GM19023 (cell line): Measurements from ENCODE around the gene CACNA2D3.

Source experiments
- ATAC-seq: cut with Tn5 transposase; IDR thresholded peaks from one replicate; pipeline ENCODE4 v1.9.1; 2021; ENCODE audit warnings: mild to moderate bottlenecking, moderate library complexity; ENCODE audit not compliant: unreplicated experiment

CACNA2D3 gene

DNA sequence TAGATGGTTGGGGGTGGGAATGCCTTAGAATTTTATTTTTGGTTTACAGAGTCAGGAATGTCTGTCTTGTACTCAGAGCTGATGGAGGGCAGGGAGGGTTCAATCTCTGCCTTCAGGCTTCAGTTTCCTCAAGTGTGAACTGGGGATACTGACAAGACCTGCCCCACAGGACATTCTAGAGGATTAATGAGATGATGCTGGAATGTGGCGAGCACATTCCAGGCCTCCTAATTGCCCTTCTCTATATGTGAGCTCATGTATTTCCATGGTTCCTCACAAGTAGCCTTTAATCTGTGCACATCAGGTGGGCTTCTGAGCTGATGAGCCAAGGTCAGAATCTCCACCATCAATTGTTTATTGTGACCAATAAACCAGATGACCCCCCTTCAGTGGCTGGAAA, 90.4 kb downstream of the CACNA2D3 start:
- no peak for ATAC-seq

DNA sequence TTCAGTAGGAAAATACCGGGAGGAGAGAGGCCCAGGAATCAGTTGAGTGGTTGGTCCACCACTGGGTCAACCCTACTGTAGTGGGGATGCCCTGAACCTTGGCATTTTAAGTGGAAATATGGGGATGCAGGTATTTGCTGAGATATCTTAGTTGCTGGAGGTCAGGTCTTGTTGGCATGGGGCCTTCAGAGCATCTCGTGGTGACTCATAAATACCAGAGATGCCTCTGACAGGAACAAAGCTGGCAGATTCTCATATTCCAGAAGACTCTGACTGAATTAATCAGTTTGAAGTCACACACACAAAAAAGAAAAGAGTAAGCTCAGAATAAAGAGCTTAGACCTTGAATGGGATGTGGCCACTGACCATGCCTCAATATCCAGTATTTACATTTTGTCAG, 91.6 kb downstream of the CACNA2D3 start:
- ATAC-seq = no peak

DNA sequence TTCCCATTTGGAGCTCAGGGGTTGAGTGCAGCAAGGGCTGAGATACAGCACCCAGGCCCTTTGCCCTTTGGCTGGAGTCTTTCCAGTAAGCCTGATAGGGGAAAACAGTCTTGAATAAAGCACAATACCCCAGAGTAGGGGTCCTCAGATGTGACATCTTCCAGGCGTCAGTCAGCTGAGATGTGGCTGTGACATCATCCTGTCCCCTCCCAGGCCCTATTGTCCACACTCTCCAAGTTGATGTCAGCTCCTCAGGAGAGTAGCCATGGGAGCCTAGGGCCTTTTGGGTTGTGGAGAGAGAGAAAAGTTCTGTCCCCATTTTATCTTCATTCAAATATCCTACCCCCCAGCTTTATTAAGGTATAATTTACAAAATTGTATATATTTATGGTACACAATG, 92.5 kb downstream of the CACNA2D3 start:
- no peak for ATAC-seq

DNA sequence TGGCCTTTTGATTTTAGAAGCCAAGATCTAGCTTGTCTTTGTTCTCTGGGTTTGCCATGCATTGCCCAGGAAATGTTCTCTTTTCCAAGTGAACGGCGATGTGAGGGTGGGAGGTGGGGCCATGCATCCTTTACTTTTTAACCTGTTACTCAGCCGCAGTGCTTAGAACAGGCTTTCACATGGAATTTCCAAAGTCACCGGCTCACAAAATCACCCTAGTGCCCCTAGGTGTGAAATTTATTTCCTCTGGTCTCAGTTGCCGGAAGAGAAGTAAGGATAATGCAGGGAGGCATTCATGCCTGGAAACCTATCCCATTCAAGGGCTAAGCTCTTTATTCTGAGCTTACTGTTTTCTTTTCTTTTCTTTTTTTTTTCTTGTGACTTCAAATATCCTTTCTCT, 93.2 kb downstream of the CACNA2D3 start:
- ATAC-seq = no peak

DNA sequence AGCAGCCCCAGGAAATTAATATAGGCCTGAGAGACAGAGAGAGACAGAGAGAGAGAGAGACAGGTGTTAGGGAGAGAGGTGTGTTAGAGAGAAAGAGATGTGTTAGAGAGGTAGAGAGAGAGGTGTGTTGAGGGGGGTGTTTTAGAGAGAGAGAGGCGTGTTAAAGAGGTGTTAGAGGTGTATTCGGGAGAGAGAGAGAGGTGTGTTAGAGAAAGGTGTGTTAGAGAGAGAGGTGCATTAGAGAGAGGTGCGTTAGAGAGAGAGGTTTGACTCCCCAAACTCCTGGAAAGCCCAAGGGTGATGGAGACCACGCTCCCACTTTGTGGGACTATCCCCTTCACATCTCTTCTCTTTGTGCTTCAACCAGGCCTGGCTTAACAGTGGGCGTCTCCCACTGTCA, 95.5 kb downstream of the CACNA2D3 start:
- no peak for ATAC-seq

DNA sequence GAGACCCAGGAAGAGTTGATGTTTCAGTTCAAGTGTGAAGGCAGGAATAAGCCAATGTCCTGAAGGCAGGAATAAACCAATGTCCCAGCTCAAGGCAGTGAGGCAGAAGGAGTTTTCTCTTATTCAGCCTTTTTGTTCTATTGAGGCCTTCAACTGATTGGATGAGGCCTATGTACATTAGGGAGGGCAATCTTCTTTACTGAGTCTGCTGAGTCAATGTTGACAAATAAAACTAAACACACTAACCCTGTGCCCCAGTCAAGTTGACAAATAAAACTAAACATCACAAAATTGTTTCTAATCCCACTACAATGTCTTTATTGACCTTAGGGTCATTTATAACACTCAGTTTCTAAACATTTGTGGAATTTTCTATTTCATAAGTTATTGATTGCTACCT, 100.0 kb downstream of the CACNA2D3 start:
- no peak for ATAC-seq

DNA sequence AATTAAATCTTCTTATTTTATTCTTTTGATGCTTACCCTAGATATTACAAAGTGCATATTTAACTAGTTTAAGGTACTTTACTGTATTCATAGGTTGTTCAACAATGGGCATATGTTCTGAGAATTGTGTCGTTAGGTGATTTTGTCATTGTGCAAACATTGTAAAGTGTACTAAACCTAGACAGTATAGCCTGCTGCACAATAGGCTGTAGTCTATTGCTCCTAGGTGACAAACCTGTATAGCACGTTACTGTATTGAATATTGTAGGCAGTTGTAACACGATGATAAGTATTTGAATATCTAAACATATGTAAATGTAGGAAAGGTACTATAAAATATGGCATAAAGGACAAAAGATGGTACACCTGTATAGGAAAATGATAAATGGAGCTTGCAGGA, 100.7 kb downstream of the CACNA2D3 start:
- ATAC-seq = no peak

DNA sequence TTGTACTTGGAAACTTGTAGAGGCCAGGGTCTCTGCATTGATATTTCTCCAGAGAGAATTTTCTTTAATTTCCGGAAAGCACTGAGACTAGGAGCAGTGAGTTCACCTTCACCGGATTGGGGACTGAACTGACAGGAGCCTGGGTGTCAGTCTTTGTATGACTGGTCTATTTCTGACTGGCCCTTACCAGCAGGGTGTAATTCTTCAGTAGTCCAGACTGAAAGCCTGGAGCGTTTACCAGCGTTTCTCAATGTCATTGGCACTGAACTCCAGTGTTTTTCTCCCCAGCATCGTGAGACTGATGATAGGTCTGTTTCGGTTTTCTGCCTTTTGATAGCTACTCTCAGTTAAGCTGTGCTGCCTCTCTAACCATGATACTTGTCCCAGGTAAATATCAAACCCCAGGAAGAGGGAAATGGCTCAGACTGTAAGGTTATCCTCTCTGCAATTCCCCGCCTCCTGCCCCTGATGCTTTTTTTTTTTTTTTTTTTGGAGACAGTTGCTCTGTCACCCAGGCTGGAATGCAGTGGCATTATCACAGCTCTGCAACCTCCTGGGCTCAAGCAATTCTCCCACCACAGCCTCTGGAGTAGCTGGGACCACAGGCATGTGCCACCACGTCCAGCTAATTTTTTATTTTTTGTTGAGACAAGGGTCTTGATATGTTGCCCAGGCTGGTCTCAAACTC, 103.6 kb downstream of the CACNA2D3 start:
- no peak for ATAC-seq

DNA sequence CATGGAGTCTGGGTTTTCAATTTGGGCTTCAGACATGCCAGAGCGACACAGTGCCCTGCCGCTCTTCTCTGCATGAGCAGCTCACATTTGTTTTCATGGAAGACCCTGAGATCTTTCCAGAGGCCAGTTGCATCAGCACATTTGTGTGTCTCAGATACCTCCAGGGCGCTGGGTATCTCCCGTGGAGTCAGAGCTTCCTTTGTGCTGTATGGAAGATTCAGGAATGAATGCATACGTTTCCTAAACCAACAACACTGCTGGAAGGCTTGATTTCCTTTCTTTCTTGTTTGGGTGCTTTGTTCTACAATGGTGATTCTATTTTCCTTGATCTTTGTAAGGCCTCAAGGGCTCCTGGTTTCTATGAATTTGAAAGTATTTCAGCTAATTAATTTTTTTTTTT, 106.5 kb downstream of the CACNA2D3 start:
- no peak for ATAC-seq

DNA sequence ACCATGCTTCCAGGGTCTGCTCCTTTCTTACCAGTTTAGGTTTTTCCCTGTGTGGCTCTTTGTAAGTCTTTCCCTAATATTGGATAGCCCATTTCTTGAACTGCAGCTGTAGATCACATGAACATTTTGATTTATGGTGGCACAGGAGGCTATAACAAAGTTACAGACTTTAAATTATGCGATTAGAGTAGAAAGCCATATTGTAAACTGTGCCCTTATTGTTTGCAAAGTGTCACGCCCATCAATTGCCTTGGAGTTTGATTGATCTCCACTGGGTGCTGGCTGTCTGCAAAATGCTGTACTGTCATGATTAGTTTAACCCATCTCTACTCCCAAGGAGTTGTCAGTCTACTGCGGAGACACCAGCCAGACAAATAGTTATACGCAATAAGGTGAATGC, 110.3 kb downstream of the CACNA2D3 start:
- no peak for ATAC-seq

DNA sequence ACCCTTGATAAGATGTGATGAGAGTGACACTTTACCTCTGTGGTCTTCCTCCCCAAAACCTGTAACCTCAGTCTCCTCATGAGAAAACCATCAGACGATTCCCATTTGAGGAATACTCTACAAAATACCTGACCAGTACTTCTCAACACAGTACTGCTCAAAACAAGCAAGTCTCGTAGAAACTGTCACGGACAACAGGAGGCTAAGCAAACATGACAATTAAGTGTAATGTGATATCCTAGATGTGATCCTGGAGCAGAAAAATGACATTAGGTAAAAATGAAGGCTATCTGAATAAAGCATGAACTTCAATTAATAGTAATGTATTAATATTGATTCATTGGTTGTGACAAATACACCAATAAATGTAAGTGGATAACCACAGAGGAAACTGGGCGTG, 113.6 kb downstream of the CACNA2D3 start:
- ATAC-seq = no peak

DNA sequence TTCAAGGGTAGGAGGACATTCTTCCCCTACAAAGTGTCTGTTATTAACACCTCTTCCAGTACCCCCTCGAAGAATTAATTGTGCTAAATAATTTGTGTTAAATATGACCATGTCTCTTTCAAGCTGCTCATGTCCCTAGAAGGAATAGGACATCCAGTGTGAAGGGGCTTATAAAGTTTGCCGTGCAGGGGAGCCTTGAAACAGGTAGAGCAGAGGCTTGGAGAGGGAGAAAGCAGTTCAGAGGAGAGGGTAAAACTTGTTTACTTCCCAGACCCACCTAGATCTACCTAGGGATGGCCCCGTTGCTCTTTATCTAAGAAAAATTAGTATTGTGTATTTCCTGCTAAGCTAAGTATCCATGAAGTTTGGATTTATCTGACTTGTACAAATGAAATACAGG, 114.8 kb downstream of the CACNA2D3 start:
- no peak for ATAC-seq

DNA sequence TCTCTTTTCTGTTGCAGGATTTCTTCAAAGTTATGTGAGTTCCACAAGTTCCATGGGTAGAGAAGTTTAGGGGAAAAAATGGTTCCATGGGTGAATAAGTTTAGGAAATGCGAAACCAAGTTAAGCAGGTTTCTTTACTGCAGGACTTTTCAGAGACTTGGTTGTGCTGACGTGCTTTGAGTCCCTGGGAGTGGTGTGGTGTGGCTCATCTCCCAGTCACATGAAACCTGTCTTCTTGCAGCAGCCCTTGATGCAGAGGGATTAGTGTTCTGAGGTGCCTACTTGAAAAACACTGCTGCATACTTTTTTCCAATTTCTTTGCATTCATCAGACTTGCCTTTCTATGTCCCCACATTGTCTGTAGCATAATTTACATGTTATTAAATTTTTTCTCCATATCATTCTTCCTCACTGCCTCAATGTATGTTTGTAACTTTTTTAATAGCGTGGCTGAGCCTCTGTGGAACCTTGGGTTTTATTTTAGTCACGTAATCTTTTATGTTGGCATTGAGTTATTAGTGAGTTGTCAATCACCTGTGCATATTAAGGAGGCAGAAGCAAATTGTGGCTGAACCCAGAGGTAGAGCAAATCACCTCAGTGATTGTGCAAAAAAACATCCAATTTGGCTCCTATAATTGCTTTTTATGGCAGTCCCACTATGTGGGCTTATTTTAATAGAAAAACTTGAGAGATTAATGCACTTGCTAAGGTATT, 115.6 kb downstream of the CACNA2D3 start:
- ATAC-seq = no peak

DNA sequence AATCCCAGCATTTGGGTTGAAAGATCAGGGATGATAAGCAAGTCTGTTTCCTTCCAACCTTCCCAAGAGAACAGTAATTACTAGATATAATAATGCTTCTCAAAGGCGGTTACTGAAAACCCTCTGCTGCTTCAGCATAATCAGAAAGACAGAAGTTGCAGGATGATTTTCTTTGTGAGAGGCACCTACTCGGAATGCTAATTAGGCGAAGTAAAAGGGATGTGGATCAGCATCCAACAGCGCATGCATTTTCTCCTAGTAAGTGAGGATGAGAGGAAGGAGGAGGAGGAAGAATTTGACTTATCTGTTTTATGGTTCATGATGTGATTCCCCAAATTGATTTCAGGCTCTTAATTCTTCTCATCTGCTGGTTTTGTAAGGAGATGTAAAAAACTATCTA, 118.0 kb downstream of the CACNA2D3 start:
- no peak for ATAC-seq

DNA sequence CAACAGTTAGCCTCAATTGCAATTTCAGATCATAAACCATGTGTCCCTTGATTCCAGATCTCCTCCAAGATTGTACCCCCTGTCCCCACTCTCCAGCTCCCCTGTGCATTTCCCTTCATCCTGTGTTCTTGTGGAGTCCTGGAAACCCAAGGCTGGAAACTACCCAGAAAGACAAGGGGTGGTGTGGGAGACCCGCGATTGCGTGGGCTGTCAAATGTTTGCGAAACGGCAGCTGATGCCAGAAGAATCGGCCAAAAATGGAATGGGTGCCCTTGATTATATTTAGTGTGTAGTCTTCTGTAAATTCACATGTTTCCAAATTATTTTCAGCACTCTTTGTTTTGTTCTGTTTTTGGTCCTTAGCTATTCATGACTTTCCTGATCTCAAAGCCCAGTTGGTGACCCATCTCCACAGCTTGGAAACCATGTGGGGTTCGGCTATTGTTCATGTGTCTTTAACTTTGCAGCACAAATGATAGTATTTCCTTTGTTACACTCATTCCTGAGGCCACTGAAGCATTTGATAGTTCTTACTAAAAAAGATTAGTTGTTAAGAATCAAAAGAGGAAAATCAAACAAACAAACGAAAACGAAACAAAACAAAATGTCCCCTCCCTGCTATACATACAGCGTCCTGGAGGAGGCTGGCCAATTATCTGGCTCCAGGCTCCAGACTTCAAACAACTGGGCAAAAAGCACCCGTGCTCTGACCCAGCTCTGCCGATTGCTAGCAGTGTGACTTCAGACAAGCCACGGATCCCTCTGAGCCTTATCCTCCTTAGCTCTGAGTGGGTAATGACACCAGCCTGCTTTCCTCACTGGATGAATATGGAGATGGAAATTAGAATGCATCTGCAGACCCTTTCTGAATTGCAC, 120.9 kb downstream of the CACNA2D3 start:
- no peak for ATAC-seq

DNA sequence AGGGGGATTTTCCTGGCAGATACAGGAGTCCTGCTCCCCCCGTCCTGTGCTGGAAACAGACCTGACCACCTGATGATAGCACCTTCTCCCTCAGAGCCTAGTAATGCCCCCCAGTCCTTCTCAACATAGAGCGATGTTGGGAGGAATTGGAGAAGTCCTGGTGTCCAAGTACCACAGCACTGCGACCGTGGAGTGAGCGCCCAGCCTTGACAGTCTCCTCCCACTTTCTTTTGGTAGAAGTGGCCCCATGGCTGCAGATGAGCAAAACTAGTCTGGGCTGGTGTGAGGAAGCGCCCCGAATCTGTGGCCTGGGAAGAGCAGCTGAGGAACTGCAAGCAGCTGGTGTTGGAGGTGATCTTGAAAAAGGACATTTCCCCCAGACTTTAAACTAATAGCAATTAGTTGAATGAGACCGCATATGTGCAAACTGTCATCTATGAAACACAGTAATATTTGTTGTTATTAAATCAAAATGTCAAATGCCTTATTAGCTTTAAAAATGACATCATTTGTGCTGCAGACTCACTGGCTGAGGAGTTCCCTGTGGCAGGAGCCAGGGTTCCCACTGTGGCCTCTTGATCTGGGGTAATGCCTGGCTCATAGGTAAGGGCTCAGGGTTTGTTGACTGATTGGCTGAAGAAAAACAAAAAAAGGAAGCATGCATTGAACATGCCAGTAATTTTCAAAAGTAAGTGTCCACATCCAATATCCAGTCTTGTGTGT, 121.8 kb downstream of the CACNA2D3 start:
- no peak for ATAC-seq

DNA sequence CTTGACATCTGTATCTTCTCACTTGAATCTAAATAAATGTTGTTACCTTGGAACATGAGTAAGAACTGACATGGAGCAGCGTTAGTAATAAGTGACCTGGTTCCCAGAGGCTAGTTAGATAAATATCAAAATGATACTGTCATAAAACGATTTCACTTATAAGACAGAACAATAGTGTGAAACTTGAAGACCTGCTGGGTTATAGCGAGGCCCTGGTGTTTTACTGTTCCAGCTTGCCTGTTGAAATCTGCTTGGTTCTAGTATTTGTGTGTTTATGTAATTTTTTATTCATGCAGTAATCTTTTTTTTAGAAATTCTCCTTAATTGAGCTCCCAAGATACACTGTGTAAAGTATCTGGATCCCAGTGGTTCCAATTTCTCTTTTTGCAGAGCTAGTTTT, 129.4 kb downstream of the CACNA2D3 start:
- ATAC-seq = no peak

DNA sequence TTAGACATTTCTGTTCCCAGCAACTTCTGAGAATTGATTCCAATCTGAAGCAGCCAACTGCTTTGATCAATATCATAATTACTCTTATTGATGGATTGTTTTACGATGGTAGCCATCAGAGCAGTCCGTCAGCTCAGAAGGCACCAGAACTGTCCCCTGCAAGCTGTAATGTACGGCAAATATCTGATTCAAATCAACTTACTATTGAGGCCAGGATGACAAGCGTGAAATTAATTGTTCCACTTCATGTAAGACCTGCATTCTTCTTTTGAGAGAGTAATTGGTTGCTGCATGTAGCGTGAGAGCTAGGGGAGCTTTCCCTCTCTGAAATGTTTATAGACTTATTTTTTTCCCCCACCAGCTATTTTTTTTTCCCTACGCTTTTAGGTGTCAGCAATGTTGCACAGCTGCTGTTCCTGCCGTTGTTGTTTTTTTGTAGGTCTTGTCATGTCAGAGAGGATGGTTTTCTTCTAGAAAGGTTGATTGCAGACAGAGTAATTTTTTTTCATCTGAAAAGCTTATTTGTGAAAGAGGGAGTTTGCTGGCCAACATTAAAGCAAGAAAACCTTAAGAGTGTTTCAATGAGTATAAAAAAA, 134.9 kb downstream of the CACNA2D3 start:
- no peak for ATAC-seq

DNA sequence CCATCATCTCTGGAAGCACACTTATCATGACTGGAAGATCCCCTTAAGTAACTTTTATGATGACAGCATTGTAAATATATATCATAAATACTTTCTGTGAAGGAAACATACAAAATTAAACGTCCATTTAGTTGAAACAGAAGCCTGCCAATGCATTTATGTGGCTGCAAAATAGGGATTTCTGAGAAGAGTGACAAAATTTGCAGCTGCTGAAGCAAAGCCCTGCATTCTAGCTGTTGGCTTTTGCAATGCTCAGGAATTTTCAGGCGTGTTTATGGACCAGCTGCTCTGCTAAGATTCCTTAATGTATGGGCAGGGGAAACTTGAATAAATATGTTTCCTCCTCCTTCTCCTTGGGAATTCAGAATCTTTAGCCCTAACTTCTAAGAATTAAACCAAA, 137.3 kb downstream of the CACNA2D3 start:
- no peak for ATAC-seq

DNA sequence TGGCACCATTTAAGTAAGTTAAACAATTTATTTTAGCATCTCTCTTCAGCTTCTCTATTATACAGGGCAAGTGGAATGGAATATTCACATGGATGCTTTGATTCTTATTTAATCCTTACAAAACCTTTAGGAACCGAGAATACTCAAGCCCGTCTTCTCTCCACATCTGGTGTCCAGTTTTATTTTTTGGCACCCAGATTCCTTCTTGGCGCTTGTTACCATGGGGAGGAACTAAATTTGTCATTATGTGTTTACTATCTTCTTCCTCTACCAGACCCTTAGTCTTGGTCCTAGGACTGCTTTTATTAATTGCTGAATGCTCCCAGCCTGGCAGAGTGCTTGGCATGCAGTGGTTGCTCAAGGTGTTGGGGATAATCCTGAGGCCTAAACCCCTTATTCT, 138.8 kb downstream of the CACNA2D3 start:
- no peak for ATAC-seq

DNA sequence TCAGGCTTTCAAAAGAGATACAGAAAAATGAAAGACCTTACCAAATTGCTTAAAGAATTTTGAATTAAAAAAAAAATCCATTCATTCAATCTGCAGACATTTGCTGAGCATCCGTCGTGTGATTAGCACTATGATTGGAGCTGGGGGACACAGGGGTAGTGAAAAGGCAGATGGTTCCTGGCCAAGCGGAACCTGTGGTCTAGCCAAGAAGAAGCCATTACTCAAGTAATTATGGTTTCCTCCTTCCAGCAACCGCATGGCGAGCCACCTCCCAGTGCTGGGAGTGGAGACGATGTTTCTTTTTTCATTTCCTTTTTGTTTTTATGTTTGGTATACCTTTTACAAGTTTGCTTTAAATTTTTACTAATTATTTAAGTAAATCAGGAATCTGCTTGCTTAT, 140.2 kb downstream of the CACNA2D3 start:
- ATAC-seq = no peak
